DMS79 (cell line): ENCODE results near the gene TTC34.
"Not testable (repeated sequence)": the region's sequence is repeated elsewhere in the genome, so short reads cannot be mapped to it uniquely, and the experiment has no call there.

Experiments used
- DNase-seq: peaks from one replicate; lab custom pipeline; 2025; lab: John Stamatoyannopoulos, UW

TTC34 gene

DNA sequence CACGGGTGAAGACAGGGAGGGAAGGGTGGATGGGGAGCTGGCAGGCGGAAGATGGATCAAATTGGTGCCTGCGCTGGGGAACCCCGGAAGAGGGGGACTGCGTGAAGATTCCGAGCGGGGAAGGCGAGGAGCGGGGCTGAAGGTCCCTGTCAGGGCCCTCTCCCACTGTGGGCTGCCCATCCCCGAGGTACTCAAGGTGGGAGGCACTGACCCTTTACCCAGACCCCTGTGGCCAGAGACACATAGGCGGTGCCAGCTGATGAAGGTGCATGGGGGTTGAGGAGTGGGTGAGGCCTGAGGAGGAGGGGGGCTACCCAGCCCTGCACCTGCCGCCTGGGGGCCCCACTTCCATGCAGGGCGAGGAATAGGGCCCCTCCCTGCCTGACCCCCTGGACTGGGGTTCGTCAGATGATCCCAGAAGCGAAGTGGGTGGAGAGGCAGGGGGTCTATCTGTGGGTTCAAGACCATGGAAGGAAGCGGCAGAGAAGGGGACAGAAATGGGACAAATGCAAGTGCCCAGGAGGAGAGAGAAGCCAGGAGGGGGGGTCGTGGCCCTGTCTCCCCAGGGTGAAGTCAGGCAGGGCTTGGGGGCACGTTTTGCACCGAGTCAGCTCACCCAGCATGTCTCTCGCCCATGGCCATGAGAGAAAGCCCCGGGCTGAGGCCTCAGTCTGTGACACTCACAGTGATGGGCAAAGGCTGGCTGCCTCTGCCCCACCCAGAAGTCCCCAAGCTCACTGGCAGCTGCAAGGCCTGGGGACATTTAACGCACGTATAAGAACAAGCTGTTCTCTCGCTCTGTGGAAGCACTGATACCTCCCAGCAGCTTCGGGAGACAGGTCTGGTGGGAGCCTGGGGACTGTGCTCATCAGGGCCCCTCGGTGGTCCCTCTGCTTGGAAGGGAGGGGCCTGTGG lies 161.6 kb downstream of the TTC34 start:
- DNase-seq = no peak

DNA sequence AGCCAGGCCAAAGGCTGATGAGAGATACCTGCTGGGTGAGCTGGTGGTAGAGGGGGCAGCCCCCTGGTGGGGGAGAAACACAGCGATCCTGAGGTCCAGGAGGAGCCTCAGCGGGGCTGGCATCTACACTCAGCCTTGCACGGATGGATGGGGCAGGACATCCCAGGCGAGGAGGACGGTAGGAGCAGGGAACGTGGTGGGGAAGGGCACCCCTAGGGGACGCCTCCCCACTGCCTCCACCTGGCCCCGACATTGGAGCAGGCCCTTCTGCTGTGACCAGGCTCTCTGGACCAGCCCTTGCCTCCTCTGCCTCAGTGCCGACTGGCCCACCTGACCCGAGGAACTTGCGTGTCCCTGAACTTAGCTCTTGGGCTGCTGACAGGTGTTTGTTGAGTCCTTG lies 162.3 kb downstream of the TTC34 start:
- DNase-seq = no peak

DNA sequence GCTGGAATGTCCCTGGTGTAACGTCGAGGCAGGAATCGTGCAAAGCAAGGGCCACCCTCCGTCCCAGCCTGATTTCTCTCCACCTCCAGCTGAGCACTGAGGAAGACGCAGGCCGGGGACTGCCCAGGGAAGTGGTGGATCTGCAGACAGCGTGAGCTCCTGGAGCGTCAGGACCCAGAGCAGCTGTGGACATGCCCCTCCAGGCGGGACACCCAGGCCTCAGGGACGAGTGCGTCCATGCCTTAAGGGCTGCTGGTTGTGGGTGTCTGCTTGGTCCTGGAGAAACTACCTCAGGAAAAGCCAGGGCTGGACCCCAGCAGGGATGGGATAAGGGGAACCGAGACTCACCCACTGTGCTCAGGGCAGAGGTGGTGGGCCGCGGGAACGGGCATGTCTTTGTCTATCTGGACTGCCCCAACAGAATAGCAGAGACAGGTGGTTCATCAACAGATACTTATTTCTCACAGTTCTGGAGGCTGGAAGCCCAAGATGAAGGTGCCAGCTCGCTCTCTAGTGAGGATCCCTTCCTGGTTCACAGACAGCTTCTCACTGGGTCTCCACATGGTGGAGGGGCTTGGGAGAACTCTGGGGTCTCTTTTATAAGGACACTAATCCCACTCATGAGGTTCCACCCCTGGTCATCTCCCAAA lies 162.9 kb downstream of the TTC34 start:
- DNase-seq = no peak

DNA sequence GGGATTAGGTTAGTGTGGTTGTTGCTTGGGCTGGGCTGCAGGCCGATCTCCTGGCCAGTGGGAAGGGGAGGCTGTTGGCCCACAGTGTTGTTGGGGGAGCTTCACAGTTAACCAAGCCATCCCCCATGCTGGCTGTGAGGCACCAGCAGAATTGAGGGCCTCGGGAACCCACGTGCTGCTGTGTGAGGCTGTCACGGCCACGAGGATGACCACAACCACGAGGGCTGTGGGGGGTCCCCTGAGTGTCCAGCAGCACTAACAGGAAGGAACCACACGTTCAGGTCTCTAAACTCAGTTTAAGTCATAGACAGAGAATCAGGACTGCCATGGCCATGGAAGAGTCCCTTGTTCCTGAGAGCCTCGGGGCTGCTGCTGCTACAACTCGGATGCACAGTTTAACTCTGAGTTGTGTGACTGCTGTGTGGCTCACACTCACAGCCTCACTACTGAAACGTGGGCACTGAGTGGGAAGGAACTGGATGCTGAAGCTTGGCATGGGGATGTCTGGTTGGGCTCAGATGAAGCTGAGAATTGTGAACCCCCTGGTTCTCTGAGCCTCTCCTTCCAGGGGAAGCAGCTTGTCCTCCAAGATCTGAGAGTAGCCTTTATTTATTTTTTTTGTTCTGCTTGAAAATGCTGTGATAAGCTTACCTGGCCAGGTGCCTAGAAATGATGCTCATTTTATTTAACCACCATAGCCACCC lies 163.9 kb downstream of the TTC34 start:
- no peak for DNase-seq

DNA sequence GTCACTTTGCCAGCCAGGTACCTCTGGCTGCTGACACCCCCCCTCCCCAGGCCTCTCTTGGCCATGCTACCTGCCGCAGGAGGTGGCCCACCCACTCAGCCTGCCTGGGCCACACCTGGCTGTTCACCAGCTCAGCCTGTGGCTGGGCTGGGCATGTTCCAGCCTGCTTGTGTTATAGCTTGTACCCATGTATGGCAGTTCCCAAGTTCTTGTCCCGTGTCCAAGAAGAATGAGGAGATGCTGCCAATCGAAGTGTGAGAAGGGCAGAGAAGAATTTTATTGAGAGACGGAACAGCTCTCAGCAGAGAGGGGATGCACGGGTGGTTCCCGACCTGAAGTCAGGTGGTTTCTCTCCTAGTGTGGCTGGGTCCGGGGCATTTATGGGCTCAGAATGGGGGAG lies 164.8 kb downstream of the TTC34 start:
- DNase-seq = no peak

DNA sequence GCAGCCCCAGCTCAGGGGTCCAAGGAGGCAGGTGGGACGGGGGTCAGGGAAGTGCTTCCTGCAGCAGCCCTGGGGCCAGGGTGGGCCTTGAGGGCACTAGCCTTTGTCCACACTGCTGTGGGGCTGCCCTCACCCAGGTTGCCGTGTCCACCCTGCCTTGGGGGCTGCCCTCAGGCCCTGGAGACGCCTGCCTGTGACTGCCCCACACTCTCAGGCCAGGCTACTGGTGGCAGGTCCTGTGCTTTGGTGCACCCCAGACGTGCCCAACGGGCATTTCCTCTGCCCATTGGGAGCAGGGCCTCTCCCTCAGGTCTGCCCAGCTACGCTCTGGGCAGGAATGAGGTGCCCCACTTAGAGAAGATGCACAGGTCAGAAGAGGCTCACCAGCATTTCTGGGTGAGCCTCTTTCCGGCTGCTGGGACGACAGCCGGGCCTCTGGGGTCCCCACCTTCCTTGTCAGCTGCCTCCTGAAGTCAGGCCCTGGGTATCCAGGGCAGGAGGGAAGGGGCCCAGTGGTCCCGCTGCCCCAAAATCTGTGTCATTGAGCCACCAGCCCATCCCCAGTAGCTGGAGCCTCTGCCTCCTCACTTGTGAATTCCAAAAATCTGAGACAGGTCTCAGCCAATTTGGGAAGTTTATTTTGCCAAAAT lies 166.0 kb downstream of the TTC34 start:
- no peak for DNase-seq

DNA sequence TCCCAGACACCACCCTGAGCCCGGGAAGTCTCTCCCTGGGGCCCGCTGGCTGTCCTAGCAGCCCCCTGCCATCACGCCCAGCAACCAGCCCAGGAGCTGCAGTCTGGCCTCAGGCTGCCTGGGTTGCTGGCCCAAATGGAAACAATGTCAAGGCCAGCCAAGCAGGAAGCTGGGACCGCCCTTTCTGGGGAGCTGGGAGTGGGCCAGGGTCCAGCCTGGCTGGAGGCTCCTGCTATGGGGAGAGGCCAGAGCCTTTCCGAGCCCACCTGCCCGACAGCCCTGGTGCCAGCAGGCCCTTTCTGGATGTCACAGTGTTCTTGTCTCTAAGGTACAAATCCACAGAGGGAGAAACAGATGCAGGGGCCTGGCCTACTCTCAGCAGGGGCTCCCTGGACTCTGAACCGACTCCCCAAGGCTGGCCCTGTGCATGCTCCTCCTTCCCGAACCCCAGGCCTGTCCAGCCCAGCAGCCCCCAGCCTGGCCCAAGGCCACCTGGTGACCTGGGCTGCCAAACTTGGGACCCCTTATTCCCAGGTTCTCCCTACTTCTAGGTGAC lies 167.5 kb downstream of the TTC34 start:
- DNase-seq = no peak

DNA sequence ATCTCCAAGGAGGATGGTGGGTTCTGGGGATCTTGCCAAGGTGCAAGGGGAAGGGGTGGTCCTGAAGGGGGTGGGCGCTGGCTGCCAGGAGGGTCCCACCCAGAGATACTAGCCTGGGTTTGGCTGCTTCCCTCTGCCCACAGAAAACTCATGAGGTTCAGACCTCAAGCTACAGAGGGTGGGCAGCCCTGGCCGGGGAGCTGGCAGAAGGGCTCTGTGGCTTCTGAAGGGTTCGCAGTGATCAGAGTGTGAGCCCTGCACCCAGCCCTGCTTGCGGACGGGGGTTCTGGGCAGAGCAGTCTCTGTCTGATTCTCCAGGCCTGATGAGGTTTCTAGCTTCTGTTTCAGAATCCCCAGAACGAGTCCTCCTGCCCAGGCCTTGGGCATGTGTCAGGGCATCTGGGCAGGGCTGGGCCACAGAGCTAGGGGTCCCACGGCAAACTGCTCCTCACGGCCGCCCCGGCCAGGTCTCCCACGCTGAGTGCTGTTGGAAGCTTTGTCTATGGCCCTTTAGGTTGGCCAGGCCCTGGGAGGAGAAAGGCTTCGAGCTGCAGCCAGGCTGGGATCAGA lies 168.0 kb downstream of the TTC34 start:
- no peak for DNase-seq

DNA sequence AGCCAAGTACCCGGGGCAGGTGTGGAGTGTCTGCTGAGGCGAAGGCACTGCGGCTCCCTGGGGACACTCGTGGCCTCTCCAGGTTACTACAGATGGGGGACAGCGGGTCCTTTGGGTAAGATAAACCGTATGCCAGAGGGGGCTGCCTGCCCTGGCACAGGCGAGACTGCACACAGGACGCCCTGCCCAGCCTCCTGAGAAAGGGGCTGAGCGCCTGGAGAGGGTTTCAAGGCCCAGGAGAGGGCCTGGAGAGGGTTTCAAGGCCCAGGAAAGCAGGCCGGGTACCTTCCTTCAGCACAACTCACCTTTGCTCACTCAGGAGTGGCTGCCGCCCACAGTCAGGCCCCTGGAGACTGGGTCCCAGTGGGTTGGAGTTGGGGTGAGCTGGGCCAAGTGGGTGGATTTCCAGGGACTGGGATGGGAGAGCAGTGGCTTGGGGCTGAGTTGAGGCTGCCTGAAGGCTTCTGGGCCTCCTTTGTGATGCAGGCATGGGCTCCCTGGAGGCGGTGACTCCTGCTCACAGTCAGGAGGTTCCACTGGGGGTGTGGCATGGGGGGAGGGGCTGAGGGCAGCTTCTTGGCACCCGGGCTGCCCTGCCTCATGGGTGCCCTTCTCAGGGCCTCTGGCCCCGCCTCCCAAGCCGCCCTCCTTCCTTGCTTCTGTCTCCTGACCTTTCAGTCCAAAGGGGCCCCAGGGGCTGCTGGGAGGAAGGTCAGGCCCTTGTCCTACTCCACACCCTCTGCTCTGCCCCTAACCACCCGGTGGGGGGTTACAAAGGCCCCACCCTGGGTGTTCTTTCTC lies 168.7 kb downstream of the TTC34 start, which contains the start of gene MMEL1:
TSS of gene MMEL1 (minus strand) at position 456 of the 801 bp plus-strand sequence. CDS start 3,532 bp downstream, outside the sequence.
- DNase-seq = no peak

DNA sequence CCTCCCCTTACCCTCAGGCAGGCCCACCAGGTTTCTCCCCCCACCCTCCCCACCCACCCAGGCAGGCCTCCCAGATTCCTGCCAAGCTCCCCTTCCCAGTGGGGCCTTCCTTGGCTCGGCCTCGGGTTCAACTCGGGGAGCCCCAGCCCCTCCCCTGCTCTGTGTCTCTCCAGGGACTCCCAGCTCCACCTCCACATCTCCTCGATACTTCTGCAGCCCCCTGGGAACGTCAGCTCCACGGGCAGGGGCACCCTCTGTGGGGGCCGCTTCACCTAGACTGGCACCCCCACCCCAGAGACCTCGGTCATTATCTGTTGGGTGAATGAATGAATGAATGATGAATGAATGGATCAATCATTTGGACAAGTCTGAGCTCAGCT lies 169.5 kb downstream of the TTC34 start:
- no peak for DNase-seq

DNA sequence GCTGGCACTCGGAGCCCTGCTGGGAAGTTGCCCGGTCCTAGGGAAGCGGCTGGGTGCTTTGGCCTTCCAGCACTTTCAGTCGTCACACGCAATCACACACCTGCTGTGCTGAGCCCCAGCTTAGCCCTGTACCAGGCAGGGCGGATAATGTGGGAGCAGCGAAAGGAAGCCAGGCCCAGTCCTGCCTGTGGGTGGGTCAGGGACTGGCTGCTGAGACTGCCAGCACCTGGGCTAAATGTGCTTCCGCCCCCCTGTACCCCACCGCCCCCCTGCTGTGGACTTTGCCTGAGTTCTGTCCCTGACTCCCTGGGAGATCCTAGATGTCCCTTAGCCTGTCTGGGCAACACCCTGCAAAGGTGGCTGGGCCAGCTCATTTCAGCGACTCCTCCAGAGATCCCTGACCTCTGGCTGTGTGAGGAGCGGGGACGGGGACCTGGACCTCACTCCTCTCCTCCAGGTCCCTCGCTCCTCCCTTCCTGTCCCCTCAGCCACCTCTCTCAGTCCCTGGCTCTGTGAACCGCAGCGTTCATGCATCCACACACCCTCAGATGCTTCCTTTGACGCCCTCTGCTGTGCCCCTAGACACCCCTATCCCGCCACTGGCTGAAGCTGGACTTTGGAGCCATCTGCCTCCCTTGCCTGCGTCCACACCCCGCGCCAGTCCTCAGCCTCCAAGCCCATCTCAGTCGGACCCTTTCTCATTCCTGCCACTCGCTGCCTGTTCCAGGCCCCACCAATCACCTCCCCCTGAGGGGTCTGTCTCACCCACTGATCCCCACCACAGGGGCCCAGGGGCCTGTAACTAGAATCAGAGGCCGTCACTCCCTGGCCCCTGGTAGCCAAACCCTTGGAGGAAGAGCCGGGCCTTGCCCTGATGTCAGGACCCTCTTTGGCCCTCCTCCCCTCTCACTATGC lies 170.1 kb downstream of the TTC34 start:
- DNase-seq = no peak

DNA sequence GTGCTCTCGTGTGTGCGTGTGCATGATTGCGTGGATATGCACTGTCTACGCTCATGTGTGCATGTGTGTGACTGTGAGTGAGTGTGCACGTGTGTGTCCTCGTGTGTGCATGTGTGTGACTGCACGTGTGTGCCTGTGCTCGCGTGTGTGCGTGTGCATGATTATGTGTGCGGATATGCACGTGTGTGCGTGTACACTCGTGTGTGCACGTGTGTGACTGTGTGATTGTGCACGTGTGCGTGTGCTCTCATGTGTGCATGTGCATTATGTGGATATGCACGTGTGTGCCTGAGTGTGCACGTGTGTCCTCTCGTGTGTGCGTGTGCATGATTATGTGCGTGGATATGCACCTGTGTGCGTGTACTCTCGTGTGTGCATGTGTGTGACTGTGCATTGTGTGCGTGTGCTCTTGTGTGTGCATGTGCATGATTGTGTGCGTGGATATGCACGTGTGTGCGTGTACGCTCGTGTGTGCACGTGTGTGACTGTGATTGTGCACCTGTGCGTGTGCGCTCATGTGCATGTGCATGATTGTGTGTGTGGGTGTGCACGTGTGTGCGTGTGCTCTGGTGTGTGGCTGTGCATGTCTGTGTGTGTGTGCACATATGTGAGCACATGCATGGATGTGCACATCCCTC lies 170.9 kb downstream of the TTC34 start:
- no peak for DNase-seq

DNA sequence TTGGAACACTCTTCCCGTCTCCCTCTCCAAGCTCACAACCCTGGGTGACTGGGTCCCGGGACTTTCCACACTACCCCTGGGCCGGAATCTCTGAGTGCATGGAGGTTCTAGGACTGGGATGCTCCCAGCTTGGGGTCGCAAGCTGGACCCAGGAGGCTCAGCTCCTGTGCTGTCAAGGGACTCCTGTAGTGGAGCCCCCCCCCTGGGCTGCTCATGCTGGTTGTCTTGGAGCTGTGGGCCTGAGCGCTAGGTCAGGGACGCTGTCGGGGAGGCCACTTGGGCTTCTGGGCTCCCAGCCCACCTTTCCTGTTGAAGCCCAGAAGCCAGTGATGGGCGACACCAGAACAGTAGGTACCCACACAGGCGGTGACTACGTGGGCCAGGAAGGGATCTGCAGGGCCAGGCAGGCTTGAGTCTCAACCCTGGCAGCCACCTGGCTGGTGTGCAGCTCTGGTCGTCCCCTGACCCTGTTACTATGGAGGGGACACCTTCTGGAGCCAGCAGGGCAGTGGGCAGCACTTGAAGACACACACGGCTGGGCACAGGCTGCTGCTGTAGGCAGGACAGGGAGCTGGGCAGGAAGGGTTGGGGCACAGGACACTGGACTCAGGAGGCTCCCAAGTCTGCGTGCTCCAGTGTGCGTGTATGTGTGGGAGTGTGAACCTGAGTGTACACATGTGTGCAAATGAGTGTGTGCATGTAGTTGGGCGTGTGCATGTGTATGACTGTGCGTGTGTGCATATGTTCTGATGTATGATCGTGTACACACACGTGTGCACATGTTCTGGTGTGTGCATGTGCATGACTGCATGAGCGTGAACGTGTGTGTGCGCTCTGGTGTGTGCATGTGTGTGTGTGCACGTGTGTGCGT lies 171.6 kb downstream of the TTC34 start:
- DNase-seq = no peak

DNA sequence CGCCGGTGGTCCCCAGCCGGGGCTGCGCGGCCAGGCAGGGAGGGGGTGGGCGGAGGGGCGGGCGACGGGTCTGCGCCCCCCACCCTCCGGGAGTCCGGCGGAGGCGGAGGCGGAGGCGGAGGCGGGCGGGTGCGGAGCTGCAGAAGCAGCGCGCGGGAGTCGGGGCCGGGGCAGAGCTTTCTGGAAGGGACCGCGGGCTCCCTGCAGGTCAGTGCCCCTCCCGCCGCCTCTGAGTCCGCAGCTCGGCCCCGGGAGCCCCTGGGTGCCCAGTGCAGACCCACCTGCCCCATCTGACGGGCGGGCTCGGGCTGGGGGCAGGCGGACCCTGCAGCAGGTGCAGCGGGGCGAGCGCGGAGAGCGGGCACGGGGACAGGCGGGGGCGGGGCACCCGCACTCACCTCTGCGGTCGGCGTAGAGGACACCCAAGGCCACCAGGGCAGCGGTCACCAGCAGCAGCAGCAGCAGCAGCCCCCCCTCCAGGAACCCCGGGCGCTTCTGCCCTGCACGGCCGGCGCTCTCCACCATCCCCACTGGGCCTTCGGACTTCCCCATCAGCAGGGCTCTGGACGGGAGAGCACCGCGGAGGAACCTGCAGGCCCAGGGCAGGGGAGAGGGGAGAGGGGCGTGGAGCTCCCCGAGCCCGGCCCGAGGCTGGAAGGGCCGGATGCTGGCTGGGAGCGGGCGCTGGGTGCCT lies 172.4 kb downstream of the TTC34 start:
- no peak for DNase-seq

DNA sequence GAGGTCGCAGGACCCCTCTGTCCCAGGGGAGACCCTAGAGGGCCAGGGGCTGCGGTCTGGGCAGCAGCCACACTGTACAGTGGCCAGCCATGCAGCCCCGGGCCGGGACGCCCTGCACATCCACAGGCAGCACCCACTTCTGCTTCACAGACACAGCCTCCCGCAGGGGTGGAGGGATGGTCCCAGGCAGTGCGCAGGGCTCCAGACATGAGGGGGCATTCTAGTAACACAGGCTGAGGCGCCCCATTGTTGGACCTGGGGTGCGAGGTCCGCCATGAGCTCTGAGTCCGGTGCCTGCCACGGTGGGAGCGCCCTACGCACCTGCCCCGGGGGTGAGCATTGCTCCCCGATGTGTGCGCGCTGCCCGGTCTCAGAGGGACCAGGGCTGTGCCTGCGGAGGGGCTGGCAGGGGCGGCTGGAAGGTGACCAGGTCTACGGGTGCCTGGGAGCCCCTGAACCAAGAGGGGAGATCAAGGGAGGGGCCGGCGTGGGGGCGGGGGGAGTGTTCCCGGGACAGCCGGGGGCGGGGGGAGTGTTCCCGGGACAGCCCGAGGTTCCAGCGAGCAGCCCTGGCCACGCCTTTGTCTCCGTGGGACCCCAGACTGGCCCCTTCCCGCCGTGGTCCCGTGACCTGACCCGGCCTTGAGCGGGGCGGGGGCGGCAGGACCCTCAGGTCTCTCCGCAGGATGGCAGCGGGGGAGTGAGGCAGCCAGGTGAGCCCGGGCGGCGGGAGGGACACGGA lies 173.1 kb downstream of the TTC34 start:
- DNase-seq = no peak

DNA sequence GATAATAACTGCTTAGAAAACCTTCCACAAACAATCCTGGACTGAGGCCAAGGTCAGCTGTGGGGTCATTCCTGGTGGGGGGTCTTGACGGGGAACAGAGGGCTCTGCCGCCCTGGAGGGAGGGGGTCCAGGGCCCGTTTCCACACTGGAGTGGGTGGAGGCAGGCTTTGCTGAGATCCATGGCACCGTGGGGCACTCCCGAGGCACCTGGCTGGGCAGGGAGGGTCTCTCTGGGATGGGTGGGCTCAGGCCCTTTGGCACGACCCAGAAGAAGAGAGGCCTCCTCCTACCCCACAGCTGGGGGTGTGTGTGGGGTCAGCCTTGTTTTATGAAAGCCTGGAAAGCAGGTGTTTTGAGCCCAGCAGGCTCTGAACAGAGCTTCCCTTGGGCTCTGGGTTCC lies 173.7 kb downstream of the TTC34 start:
- DNase-seq = no peak

DNA sequence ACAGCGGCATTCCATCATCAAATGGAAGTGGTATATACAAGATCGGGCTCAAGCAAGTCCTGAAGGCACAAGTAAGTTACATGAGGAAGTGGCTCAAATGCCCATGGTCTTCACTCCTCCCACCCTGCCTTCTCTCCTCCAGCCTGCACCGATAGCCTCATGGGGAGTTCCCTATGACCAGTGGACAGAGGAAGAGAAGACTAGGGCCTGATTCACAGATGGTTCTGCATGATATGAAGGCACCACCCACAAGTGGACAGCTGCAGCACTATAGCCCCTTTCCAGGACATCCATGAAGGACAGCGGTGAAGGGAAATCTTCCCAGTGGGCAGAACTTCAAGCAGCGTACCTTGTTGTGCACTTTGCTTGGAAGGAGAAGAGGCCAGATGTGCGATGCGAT lies 175.7 kb downstream of the TTC34 start:
- not testable (repeated sequence) for DNase-seq
